HUES48 (cell line): Measurements from ENCODE around the gene DDHD1.
"Not testable (repeated sequence)": the region's sequence is repeated elsewhere in the genome, so short reads cannot be mapped to it uniquely, and the experiment has no call there.

Source experiments
- H3K27ac ChIP-seq: one replicate; pipeline ENCODE4 v1.7.0; 2013; ENCODE audit warnings: low read depth, low read length, inconsistent platforms
- H3K27me3 ChIP-seq: 2 replicates; pipeline ENCODE4 v1.6.1; 2013; ENCODE audit warnings: mild to moderate bottlenecking, low read length; ENCODE audit not compliant: control insufficient read depth, insufficient read depth
- H3K36me3 ChIP-seq: 2 replicates; pipeline ENCODE4 v1.6.1; 2013; ENCODE audit warnings: low read length; ENCODE audit not compliant: control insufficient read depth, insufficient read depth
- H3K4me1 ChIP-seq: 2 replicates; pipeline ENCODE4 v1.6.1; 2013; ENCODE audit warnings: mild to moderate bottlenecking, low read length; ENCODE audit not compliant: control insufficient read depth, insufficient read depth
- H3K4me3 ChIP-seq: 2 replicates; pipeline ENCODE4 v1.5.1; 2013; ENCODE audit warnings: mild to moderate bottlenecking, low read depth, low read length
- H3K9ac ChIP-seq: 2 replicates; pipeline ENCODE4 v1.6.1; 2013; ENCODE audit warnings: mild to moderate bottlenecking, low read depth, low read length, moderate library complexity
- H3K9me3 ChIP-seq: 2 replicates; pipeline ENCODE4 v1.6.1; 2013; ENCODE audit warnings: low read length; ENCODE audit not compliant: control insufficient read depth, insufficient read depth

Gene DDHD1

DNA sequence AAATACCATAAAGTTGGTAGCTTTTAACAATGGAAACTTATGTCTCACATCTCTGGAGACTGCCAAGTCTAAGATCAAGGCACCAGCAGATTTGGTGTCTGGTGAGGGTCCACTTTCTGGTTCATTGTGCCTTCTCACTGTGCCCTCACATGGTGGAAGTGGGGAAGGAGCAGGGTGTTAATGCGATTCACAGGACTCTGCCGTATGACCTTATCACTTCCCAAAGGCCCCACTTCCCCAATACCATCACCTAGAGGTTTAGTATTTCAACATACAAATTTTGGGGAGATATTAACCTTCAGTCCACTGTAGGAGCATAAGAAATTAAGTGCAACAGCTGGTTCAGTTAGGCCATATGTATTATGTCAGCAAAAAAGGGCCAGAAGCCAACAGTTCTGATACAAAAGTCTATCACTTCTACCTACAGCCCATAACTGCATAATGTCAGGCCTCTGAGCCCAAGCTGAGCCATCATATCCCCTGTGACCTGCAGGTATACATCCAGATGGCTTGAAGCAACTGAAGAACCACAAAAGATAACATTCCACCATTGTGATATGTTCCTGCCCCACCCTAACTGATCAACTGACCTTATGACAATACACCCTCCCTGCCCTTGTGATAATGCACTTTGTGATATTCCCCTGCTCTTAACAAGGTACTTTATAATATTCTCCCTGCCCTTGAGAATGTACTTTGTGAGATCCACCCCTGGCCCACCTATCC is 24.7 kb downstream of the DDHD1 start:
- Histone ChIP-seq H3K4me1 (no peaks in the 10 kb centered on the region), H3K27me3 (no peaks in the 10 kb centered on the region), H3K36me3 (no peaks in the 10 kb centered on the region), H3K9me3 (no peaks in the 10 kb centered on the region), H3K4me3 (no peak overlapping the region), H3K9ac (no peak overlapping the region), H3K27ac (no peak overlapping the region)

DNA sequence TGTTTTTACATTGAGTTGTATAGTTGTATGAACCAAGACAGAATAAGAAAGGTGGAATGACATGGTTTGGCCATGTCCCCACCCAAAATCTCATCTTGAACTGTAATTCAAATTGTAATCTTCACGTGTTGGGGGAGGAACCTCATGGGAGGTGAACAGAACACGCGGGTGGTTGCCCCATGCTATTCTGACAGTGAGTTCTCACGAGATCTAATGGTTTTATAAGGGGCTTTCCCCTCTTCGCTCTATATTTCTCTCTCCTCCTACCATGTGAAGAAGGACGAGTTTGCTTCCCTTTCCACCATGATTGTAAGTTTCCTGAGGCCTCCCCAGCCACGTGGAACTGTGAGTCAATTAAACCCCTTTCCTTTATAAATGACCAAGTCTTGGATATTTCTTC is 25.3 kb downstream of the DDHD1 start:
- no peak overlapping the region for H3K27ac ChIP-seq
- H3K4me3 ChIP-seq, result no peak overlapping the region
- H3K9ac ChIP-seq, result no peak overlapping the region
- no peaks in the 10 kb centered on the region for H3K27me3 ChIP-seq
- H3K4me1 ChIP-seq, result no peaks in the 10 kb centered on the region
- H3K9me3 ChIP-seq, result no peaks in the 10 kb centered on the region
- H3K36me3 ChIP-seq, result no peaks in the 10 kb centered on the region

DNA sequence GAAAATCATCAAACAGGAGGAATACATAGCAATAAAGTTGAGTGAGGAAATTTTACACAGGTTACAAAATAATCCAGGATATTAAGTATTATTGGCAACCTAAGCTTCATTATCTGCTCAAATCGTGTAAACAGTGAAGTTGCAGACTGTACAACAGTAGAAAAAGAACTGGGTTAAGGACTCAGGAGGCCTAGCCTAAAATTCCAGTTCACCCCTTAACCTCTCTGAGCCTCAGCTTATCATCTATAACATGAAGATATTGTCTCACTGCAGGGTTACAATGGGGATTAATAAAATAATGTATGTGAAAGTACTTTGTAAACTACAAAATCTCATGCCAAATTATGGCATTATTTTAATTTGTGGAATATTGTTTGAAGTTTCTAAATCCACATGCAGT is 26.0 kb downstream of the DDHD1 start:
- H3K9ac ChIP-seq, result no peak overlapping the region
- H3K27ac ChIP-seq, result no peak overlapping the region
- no peaks in the 10 kb centered on the region for H3K27me3 ChIP-seq
- no peak overlapping the region for H3K4me3 ChIP-seq
- no peaks in the 10 kb centered on the region for H3K9me3 ChIP-seq
- no peaks in the 10 kb centered on the region for H3K36me3 ChIP-seq
- H3K4me1 ChIP-seq, result no peaks in the 10 kb centered on the region

DNA sequence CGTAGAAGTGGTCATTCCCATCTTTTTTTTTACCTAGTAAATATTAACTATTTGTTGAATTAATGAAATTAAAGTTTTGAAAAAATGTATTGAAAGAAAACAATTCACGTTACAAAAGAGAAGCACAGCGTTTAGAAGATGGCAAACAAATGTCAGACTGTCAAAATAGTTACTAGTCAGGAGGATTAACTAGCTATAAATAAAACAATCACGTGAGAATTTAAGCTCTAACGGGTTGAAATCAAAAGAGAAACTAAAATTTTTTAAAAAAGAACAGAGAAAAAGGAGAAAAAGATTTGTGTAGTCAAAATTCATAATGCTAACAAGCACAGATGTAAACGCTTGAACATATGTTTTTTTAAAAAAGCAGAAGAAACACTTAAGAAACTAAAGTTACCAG is 26.4 kb downstream of the DDHD1 start:
- no peaks in the 10 kb centered on the region for H3K4me1 ChIP-seq
- no peaks in the 10 kb centered on the region for H3K36me3 ChIP-seq
- H3K9ac ChIP-seq, result no peak overlapping the region
- H3K27ac ChIP-seq, result no peak overlapping the region
- H3K4me3 ChIP-seq, result no peak overlapping the region
- H3K9me3 ChIP-seq, result no peaks in the 10 kb centered on the region
- H3K27me3 ChIP-seq, result no peaks in the 10 kb centered on the region

DNA sequence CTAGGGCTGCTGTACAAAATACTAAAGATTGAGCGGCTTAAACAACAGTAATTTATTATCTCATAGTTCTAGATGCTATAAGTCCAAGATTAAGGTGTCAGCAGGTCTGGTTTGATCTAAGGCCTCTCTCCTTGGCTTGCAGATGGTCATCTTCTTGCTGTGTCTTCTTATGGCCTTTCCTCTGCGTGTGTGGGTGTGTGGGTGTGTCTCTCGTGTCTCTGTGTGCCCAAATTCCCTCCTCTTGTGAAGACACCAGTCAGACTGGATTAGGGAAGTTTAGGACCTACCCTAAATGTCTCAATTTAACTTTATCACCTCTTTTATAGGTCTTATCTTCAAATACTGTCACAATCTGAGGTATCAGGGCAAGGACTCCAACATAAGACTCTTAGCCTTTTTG is 28.3 kb downstream of the DDHD1 start:
- no peaks in the 10 kb centered on the region for H3K36me3 ChIP-seq
- no peak overlapping the region for H3K27ac ChIP-seq
- no peaks in the 10 kb centered on the region for H3K4me1 ChIP-seq
- no peak overlapping the region for H3K4me3 ChIP-seq
- H3K27me3 ChIP-seq, result no peaks in the 10 kb centered on the region
- no peak overlapping the region for H3K9ac ChIP-seq
- H3K9me3 ChIP-seq, result no peaks in the 10 kb centered on the region; the same call in 1 of the 2 replicates

DNA sequence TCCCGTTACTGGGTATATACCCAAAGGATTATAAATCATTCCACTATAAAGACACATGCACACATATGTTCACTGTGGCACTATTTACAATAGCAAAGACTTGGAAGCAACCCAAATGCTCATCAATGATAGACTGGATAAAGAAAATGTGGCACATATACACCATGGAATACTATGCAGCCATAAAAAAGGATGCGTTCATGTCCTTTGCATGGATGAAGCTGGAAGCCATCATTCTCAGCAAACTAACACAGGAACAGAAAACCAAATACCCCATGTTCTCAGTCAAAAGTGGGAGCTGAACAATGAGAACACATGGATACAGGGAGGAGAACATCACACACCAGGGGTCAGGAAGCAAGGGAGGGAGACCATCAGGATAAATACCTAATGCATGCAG is 31.7 kb downstream of the DDHD1 start:
- not testable (repeated sequence) for H3K27me3 ChIP-seq, H3K36me3 ChIP-seq, H3K9me3 ChIP-seq, H3K27ac ChIP-seq, H3K9ac ChIP-seq, H3K4me1 ChIP-seq, H3K4me3 ChIP-seq

DNA sequence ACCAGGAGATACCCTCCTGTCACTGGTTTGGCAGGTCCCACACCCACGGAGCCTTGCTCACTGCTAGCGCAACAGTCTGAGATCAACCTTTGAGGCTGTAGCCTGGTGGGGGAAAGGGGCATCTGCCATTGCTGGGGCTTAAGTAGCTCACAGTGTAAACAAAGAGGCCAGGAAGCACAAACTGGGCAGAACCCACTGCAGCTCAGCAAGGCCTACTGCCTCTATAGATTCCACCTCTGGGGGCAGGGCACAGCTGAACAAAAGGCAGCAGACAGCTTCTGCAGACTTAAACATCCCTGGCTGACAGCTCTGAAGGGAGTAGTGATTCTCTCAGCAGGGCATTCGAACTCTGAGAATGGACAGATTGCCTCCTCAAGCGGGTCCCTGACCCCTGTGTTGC is 35.6 kb downstream of the DDHD1 start:
- not testable (repeated sequence) for H3K4me1 ChIP-seq, H3K27me3 ChIP-seq, H3K9ac ChIP-seq, H3K36me3 ChIP-seq, H3K9me3 ChIP-seq, H3K4me3 ChIP-seq
- H3K27ac ChIP-seq, result peak overlapping the region; percentile 51

DNA sequence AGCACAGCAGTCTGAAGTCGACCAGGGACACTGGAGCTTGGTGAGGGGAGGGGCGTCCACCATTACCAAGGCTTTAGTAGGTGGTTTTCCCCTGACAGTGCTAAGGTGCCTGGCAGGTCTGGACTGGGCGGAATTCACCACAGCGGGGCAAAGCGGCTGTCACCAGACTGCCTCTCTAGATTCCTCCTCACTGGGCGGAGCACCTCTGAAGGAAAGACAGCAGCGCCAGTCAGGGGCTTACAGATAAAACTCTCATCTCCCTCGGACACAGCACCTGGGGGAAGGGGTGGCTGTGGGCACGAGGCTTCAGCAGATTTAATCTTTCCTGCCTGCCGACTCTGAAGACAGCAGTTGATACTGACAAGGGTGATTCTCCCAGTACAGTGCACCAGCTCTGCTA is 39.1 kb downstream of the DDHD1 start:
- peaks cover 16% of the 10 kb centered on the region for H3K4me1 ChIP-seq
- no peak overlapping the region for H3K9ac ChIP-seq
- H3K9me3 ChIP-seq, result no peaks in the 10 kb centered on the region
- H3K36me3 ChIP-seq, result no peaks in the 10 kb centered on the region
- H3K4me3 ChIP-seq, result no peak overlapping the region
- H3K27ac ChIP-seq, result no peak overlapping the region
- no peaks in the 10 kb centered on the region for H3K27me3 ChIP-seq

DNA sequence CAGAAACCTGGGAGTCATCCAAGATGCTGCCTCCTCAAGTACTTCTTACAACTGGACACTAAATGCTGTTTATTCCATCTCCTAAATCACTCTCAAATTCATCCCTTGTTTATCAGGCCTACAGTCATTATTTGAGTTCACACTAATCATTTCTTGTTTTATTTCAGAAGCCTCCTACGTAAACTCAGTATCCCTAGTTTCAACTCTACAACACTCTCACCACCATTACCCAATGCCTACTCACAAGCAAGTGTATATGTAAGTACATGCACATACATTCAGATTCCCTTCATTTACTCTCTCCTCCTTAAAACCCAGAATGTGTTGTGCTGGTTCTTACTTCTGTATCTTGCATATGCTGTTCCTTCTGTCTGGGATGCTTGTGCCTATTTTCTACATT is 43.0 kb downstream of the DDHD1 start:
- Histone ChIP-seq H3K36me3 (no peaks in the 10 kb centered on the region), H3K27me3 (no peaks in the 10 kb centered on the region), H3K4me1 (peaks cover 16% of the 10 kb centered on the region), H3K27ac (no peak overlapping the region), H3K4me3 (no peak overlapping the region), H3K9me3 (no peaks in the 10 kb centered on the region), H3K9ac (no peak overlapping the region)

DNA sequence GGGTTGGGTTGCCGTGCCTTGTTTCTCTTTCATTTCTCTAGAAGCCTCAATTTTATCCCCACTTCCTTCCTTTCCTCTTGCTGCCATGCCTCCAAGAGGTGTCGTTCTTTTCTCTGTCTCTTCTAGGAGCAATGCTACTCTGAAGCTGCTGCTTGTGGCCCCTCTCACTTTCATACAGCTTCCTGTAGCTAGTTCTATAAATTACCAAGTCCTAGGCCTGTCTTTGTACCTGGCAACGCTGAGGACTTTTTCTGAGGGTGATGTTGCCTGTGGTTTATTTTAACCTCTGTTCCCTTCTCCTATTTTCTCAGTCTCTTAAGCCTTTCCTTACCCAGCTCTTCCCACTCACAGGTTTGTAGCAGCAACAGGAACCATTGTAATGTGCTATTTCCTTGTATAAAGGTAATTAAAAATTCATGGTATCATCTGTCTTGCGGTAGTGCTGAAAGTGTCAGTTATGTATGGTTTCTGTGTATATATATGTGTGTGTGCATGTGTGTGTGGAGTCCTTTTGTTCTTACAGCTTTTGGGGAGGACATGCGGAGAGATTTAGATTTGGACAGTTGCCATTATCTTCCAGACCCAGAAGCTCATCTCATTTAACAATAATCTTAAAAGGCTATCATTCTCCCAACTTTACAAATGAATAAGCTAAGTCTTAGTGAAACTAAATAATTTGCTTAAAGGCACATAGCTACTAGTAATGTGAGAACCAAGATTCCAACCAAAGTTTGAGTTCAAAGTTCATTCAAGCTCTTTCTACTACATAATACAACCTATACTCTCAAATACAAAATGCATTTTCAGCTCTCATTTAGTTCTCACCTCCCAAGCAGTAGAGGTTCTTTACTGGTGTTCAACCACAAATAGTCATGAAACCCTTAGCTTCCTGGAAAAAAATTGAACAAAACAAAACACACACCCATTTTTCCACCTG is 43.8 kb downstream of the DDHD1 start:
- Histone ChIP-seq H3K27ac (no peak overlapping the region), H3K27me3 (no peaks in the 10 kb centered on the region), H3K4me3 (no peak overlapping the region), H3K9ac (0 out of 2 replicates have a peak overlapping the region, but pooled peaks have one; percentile 29), H3K4me1 (peaks cover 16% of the 10 kb centered on the region), H3K9me3 (no peaks in the 10 kb centered on the region), H3K36me3 (no peaks in the 10 kb centered on the region)
